Neuronal stem cell (in vitro differentiated cells): ENCODE results near the gene CLEC16A.

Source experiments
- DNase-seq: peaks from one replicate; pipeline ENCODE4 v3.0.0-alpha.2; 2013; ENCODE audit warnings: low spot score
- H2AFZ ChIP-seq: one replicate; pipeline ENCODE4 v1.6.1; 2013; ENCODE audit warnings: mild to moderate bottlenecking, low read length, inconsistent platforms
- H2AK5ac ChIP-seq: 2 replicates; pipeline ENCODE4 v1.6.1; 2013; ENCODE audit warnings: low read depth, mild to moderate bottlenecking, inconsistent platforms, low read length, moderate library complexity, mixed read lengths
- H2BK120ac ChIP-seq: 2 replicates; pipeline ENCODE4 v1.6.1; 2013; ENCODE audit warnings: low read depth, mild to moderate bottlenecking, inconsistent platforms, low read length, moderate library complexity, mixed read lengths
- H2BK12ac ChIP-seq: one replicate; pipeline ENCODE4 v1.6.1; 2013; ENCODE audit warnings: low read length, inconsistent platforms
- H2BK15ac ChIP-seq: 2 replicates; pipeline ENCODE4 v1.6.1; 2013; ENCODE audit warnings: mild to moderate bottlenecking, low read length, inconsistent platforms, mixed read lengths
- H2BK5ac ChIP-seq: one replicate; pipeline ENCODE4 v1.6.1; 2013; ENCODE audit warnings: inconsistent platforms, mild to moderate bottlenecking, low read length, moderate library complexity
- H3K14ac ChIP-seq: one replicate; pipeline ENCODE4 v1.6.1; 2013; ENCODE audit warnings: low read length, inconsistent platforms
- H3K18ac ChIP-seq: 2 replicates; pipeline ENCODE4 v1.6.1; 2013; ENCODE audit warnings: low read length, inconsistent platforms
- H3K23ac ChIP-seq: 2 replicates; pipeline ENCODE4 v1.6.1; 2013; ENCODE audit warnings: low read depth, mild to moderate bottlenecking, mixed read lengths, low read length, inconsistent platforms; ENCODE audit not compliant: poor library complexity
- H3K27ac ChIP-seq: replicated peaks from 3 replicates; pipeline ENCODE4 v1.5.1; 2013; ENCODE audit warnings: low read length, inconsistent platforms
- H3K27me3 ChIP-seq, 3 experiments: 2 replicates each; pipeline ENCODE4 v1.6.1; 2013; ENCODE audit warnings: low read length in 3 of 3, mild to moderate bottlenecking in 2 of 3, inconsistent platforms in 1 of 3, low read depth in 1 of 3, mixed read lengths in 1 of 3, moderate library complexity in 1 of 3; ENCODE audit not compliant: control insufficient read depth in 3 of 3, insufficient read depth in 3 of 3
- H3K36me3 ChIP-seq, 2 donors: replicated peaks in 1 of 2; 2 replicates each; pipeline ENCODE4 v1.6.1; 2013; ENCODE audit warnings: low read length in 2 of 2; ENCODE audit not compliant: control insufficient read depth in 2 of 2, insufficient read depth in 2 of 2
- H3K4ac ChIP-seq: 2 replicates; pipeline ENCODE4 v1.6.1; 2013; ENCODE audit warnings: inconsistent platforms, mild to moderate bottlenecking, low read length, moderate library complexity
- H3K4me1 ChIP-seq, 2 donors: 1 replicate in 1 of 2; 2 replicates in 1 of 2; pipeline ENCODE4 v1.6.1; 2013; ENCODE audit warnings: low read length in 2 of 2, low read depth in 1 of 2; ENCODE audit not compliant: control insufficient read depth in 2 of 2, insufficient read depth in 1 of 2
- H3K4me2 ChIP-seq: one replicate; pipeline ENCODE4 v1.6.1; 2013; ENCODE audit warnings: mild to moderate bottlenecking, low read length, inconsistent platforms; ENCODE audit not compliant: insufficient read depth, poor library complexity, severe bottlenecking
- H3K4me3 ChIP-seq, 2 donors: 2 replicates each; pipeline ENCODE4 v1.5.1; 2013; ENCODE audit warnings: low read length in 2 of 2, mild to moderate bottlenecking in 2 of 2, inconsistent platforms in 1 of 2, moderate library complexity in 1 of 2
- H3K79me1 ChIP-seq: one replicate; pipeline ENCODE4 v1.6.1; 2013; ENCODE audit warnings: low read depth, mild to moderate bottlenecking, inconsistent platforms, low read length, moderate library complexity
- H3K9ac ChIP-seq: one replicate; pipeline ENCODE4 v1.6.1; 2013; ENCODE audit warnings: mild to moderate bottlenecking, low read depth, low read length, inconsistent platforms; ENCODE audit not compliant: poor library complexity
- H3K9me3 ChIP-seq, 2 donors: replicated peaks in 1 of 2; 2 replicates each; pipeline versions ENCODE3 to v1.6.1; 2013; ENCODE audit warnings: low read length in 2 of 2, mild to moderate bottlenecking in 2 of 2, inconsistent platforms in 1 of 2, low read depth in 1 of 2, mixed read lengths in 1 of 2, moderate library complexity in 1 of 2; ENCODE audit not compliant: control insufficient read depth in 2 of 2, insufficient read depth in 1 of 2
- H4K8ac ChIP-seq: one replicate; pipeline ENCODE4 v1.6.1; 2013; ENCODE audit warnings: low read depth, mild to moderate bottlenecking, inconsistent platforms, low read length, moderate library complexity
- H4K91ac ChIP-seq: one replicate; pipeline ENCODE4 v1.6.1; 2013; ENCODE audit warnings: low read length, low read depth, mild to moderate bottlenecking, inconsistent platforms; ENCODE audit not compliant: poor library complexity
- WGBS, 2 donors: extraction: QIAGEN DNeasy Blood & Tissue Kit; methylation state at CpG; one replicate each; pipeline ENCODE4 v1.1.7; 2013; ENCODE audit warnings: missing lambda C conversion rate in 2 of 2, mixed read lengths in 1 of 2; ENCODE audit not compliant: insufficient read length in 2 of 2, insufficient replicate concordance in 1 of 2; ENCODE audit errors: extremely low coverage in 2 of 2; 5-methylcytosine and 5-hydroxymethylcytosine counted together

The CLEC16A gene

DNA sequence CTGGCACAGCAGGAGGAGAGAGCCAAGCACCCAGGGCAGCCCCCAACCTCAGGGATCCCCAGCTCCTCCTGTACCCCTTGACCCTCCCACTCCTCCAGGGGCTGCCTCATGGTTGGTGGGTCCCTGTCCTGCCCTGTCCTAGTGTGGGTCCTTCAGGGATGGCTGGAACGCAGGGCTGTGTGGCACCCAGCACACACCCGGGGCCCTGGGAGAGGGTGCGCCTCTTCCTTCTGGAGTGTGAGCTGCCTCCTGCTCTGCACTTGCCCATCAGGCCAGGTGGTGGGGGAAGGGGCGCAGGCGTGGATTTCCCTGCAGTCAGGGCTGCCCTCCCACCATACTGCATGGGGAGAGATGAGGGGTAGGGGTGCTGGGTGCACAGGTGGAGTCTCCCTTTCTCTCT is 269.0 kb downstream of the CLEC16A start:
- H2BK5ac ChIP-seq, result peak overlapping the region; percentile 54
- no peak overlapping the region for H3K4me2 ChIP-seq
- H3K18ac ChIP-seq, result no peak overlapping the region
- H3K4me3 ChIP-seq, result peak overlapping the region in 1 of 2 donors; percentile 21
- H3K9ac ChIP-seq, result no peak overlapping the region
- no peak overlapping the region for H4K8ac ChIP-seq
- H3K27me3 ChIP-seq, result no peaks in the 10 kb centered on the region
- no peak overlapping the region for H2BK12ac ChIP-seq
- H3K4ac ChIP-seq, result no peak overlapping the region
- H3K36me3 ChIP-seq, result no peaks in the 10 kb centered on the region
- no peaks in the 10 kb centered on the region for H3K79me1 ChIP-seq
- no peak overlapping the region for H2AFZ ChIP-seq
- no peak overlapping the region for H3K23ac ChIP-seq
- peaks cover 9 to 11% of the 10 kb centered on the region in 2 donors for H3K9me3 ChIP-seq
- H4K91ac ChIP-seq, result peak overlapping the region; percentile 85
- H3K4me1 ChIP-seq, result no peaks in the 10 kb centered on the region
- no peak overlapping the region for H2BK120ac ChIP-seq
- no CpG with 5 or more reads among the region's 5 CpGs for WGBS, 2 donors
- peak overlapping the region; percentile 85 for H2AK5ac ChIP-seq
- H2BK15ac ChIP-seq, result no peak overlapping the region
- no peak overlapping the region for H3K14ac ChIP-seq
- no peak overlapping the region for H3K27ac ChIP-seq
- no peak for DNase-seq

DNA sequence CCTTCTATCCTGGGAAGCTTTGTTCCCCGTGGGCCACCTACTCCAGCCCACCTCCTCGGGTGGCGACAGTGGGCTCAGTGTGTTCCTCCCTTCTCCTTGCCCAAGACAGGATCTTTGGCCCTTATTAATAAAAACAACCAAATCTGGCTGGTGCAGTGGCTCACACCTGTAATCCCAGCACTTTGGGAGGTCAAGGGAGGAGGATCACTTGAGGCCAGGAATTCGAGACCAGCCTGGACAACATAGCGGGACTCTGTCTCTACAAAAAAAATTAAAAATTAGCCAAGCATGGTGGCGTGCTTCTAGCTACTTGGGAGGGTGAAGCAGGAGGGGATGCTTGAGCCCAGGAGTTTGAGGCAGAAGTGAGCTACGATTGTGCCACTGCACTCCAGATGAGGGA is 269.4 kb downstream of the CLEC16A start:
- H3K4me2 ChIP-seq, result no peak overlapping the region
- peak overlapping the region; percentile 85 for H2AK5ac ChIP-seq
- no peaks in the 10 kb centered on the region for H3K27me3 ChIP-seq
- H3K79me1 ChIP-seq, result no peaks in the 10 kb centered on the region
- peaks cover 10 to 15% of the 10 kb centered on the region in 2 donors for H3K9me3 ChIP-seq
- no peaks in the 10 kb centered on the region for H3K4me1 ChIP-seq
- H4K8ac ChIP-seq, result no peak overlapping the region
- WGBS, 2 donors, result no CpG with 5 or more reads among the region's 7 CpGs
- H2BK120ac ChIP-seq, result no peak overlapping the region
- H4K91ac ChIP-seq, result peak overlapping the region; percentile 85
- no peak overlapping the region for H3K4me3 ChIP-seq
- no peak overlapping the region for H3K23ac ChIP-seq
- peak overlapping the region; percentile 54 for H2BK5ac ChIP-seq
- no peak overlapping the region for H3K18ac ChIP-seq
- no peak overlapping the region for H3K9ac ChIP-seq
- DNase-seq, result no peak
- no peak overlapping the region for H2AFZ ChIP-seq
- H3K36me3 ChIP-seq, result no peaks in the 10 kb centered on the region
- no peak overlapping the region for H3K14ac ChIP-seq
- no peak overlapping the region for H3K4ac ChIP-seq
- H2BK15ac ChIP-seq, result no peak overlapping the region
- H3K27ac ChIP-seq, result no peak overlapping the region
- H2BK12ac ChIP-seq, result no peak overlapping the region

DNA sequence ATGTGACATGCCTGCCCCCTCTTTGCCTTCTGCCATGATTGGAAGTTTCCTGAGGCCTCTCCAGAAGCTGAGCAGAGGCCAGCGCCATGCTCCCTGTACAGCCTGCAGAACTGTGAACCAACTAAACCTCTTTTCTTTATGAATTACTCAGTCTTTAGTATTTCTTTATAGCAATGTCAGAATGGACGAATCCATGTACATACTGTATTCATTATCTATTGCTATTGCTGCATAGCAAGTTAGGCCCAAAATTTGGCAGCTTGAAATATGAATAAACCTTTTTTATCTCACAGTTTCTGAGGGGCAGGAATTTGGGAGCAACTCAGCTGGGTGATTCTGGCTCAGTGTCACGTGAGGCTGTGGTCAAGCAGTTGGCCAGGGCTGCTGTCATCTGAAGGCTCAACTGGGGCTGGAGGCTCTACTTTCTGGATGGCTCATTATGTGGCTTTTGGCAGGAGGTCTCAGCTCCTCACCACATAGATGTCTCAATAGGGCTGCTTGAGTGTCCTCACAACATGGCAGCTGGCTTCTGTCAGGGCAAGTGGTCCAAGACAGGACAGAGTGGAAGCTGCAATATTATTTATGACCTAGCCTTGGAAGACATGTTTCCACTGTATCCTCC is 271.7 kb downstream of the CLEC16A start:
- H3K4me1 ChIP-seq, result no peaks in the 10 kb centered on the region
- WGBS, 2 donors, result no CpG with 5 or more reads among the region's 3 CpGs

DNA sequence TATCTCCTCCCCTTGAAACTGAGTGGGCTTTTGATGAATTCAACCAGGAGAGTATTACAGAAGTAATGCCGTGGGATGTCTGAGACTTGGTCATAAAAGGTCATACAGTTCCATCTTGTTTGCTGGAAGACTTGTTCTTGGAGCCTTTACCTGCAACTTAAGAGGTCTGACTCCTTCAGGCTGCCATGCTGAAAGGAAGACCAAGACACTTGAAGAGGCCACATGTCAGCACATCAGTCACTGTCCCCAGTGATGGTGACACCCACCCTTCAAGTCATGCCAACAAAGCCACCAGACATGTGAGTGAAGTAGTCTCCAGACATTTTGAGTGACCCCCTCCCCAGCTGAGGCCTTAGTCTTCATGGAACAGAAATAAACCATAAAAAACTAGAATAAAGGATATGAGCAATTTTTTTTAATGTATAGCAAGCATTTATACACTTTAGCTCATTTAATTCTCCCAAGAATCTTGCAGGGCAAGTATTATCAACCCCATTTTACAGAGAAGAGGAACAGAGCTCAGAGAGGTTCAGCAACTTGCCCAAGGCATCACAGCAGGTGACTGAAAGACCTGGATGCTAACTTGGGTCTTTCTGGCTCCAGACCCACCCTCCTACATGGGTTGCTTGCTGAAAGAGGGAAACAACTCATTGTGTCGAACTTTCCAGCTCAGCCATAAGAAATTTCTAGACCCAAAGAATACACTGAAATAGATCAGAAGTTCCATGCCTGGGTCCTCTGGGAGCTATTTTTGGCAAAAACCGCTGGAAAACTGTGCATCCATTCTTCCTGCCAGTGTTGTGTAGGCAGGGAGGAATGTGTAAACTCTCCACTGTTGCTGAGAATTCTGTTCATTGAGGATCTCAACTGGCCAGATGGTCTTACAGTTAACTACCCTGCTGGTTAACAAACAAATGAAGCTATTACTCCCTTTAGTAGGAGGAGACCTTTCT is 273.6 kb downstream of the CLEC16A start:
- H2BK120ac ChIP-seq, result no peak overlapping the region
- no peak overlapping the region for H3K4me3 ChIP-seq
- DNase-seq, result no peak
- H3K18ac ChIP-seq, result no peak overlapping the region
- H3K9me3 ChIP-seq, result peaks cover 10 to 21% of the 10 kb centered on the region in 2 donors
- no peak overlapping the region for H2AFZ ChIP-seq
- no peaks in the 10 kb centered on the region for H3K27me3 ChIP-seq
- H4K91ac ChIP-seq, result no peak overlapping the region
- no peak overlapping the region for H3K14ac ChIP-seq
- no peak overlapping the region for H2BK15ac ChIP-seq
- no peak overlapping the region for H3K4me2 ChIP-seq
- no peak overlapping the region for H3K9ac ChIP-seq
- no peak overlapping the region for H3K4ac ChIP-seq
- H3K79me1 ChIP-seq, result no peaks in the 10 kb centered on the region
- H3K4me1 ChIP-seq, result no peaks in the 10 kb centered on the region
- H3K27ac ChIP-seq, result no peak overlapping the region
- H3K36me3 ChIP-seq, result no peaks in the 10 kb centered on the region
- no peak overlapping the region for H3K23ac ChIP-seq
- no peak overlapping the region for H4K8ac ChIP-seq
- no peak overlapping the region for H2AK5ac ChIP-seq
- no peak overlapping the region for H2BK12ac ChIP-seq
- no peak overlapping the region for H2BK5ac ChIP-seq
- WGBS, 2 donors, result no CpG with 5 or more reads among the region's 3 CpGs

More for the DNA sequence above, 271.7 kb downstream of the CLEC16A start:
- no peak overlapping the region for H3K4me3 ChIP-seq
- no peak overlapping the region for H3K4me2 ChIP-seq
- DNase-seq, result no peak
- H3K4ac ChIP-seq, result no peak overlapping the region
- H2AK5ac ChIP-seq, result no peak overlapping the region
- no peaks in the 10 kb centered on the region for H3K36me3 ChIP-seq
- no peak overlapping the region for H3K18ac ChIP-seq
- no peak overlapping the region for H2BK5ac ChIP-seq
- H4K8ac ChIP-seq, result no peak overlapping the region
- H3K79me1 ChIP-seq, result no peaks in the 10 kb centered on the region
- no peak overlapping the region for H3K9ac ChIP-seq
- no peak overlapping the region for H3K23ac ChIP-seq
- no peak overlapping the region for H2BK120ac ChIP-seq
- H3K27ac ChIP-seq, result no peak overlapping the region
- no peak overlapping the region for H4K91ac ChIP-seq
- no peak overlapping the region for H2AFZ ChIP-seq
- no peaks in the 10 kb centered on the region for H3K27me3 ChIP-seq
- H3K14ac ChIP-seq, result no peak overlapping the region
- no peak overlapping the region for H2BK12ac ChIP-seq
- H2BK15ac ChIP-seq, result no peak overlapping the region
- peaks cover 10 to 21% of the 10 kb centered on the region in 2 donors for H3K9me3 ChIP-seq
